ENCODE measurements around the gene MGAT5.

MGAT5 gene

GRCh38 chr2:134370655-134371445 is 117.0 kb downstream of the MGAT5 start:
- DNase-seq: no peak

- DNase-seq: no peak
These were observed 118.3 kb downstream of the MGAT5 start for GRCh38 chr2:134372141-134372540.

DNA sequence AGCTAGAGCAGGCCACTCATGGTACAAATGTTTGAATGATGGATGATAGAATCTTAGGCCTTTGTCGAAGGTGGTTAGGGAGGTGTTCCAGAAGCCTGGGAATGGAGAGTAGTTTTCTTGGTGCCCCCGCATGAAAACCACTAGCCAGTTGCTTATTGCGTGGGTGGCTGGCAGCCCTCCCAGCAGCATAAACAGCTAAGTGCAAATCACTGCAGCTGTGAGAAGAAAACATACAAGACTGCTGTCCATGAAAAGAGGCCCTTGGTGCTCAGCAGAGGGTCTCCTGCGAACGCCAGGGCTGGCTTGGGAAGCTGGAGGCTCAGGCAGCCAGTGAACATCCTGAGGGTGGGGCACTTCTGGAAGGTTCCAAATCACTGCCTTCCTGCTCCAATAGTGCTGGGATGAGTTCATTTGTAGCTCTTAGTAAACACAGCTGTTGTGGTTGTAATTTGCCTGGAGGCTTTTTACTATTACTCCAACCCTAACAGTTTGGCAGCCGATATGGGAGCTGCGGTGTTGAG is 118.8 kb downstream of the MGAT5 start:
- DNase-seq: no peak

DNA sequence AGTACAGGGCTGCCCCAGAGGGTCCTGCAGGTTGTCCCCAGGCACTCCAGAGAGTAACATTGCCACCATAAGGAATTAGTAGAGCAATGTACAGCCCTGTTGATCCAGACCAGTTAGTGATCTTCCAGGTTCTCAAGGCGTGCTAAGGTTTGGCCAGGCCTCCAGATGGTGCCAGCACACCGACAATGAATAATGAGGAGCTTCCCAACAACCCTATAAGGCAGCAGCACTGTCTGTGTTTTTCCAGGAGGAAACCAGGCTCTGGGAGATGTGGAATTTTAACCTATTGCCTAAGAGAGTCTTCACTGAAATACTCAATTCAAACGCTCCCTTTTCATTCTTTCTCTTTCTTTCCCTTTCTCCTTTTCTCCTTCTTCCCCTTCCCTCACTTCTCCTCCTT is 122.1 kb downstream of the MGAT5 start:
- peak; percentile 39 for DNase-seq

- DNase-seq: no peak
These were observed 123.9 kb downstream of the MGAT5 start for GRCh38 chr2:134377730-134378129.

GRCh38 chr2:134379293-134379692 is 125.4 kb downstream of the MGAT5 start:
- DNase-seq: no peak

DNA sequence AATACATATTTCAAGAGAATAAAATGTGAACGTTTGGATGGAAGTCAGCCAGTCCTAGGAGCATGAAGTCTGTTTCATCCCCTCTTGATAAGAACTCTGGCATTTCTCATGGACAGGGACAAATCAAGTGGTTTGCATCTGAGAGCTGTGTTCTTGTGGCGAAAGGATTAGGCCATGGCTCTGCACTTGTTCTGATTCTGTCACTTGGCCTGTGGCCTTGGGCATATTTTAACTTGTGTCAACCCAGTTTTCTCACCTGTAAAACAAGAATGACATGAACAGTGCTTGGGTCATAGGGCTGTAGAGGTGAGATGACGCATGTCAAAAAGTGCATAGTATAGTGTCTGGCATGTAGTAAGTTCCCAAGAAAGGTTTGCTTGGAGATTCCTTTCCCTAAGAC is 125.8 kb downstream of the MGAT5 start:
- DNase-seq: no peak

DNA sequence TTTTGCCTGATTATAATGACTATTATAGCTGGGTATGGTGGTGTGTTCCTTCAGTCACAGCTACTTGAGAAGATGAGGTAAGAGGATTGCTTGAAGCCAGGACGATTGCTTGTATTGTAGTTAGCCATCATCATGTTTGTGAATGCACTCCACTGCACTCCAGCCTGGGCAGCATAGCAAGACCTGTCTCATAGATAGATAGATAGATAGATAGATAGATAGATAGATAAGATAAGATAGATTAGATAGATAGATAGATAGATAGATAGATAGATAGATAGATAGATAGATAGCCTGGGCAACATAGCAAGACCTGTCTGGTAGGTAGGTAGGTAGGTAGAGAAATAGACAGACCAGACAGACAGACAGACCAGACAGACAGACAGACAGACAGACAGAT is 127.3 kb downstream of the MGAT5 start:
- DNase-seq: no peak

DNA sequence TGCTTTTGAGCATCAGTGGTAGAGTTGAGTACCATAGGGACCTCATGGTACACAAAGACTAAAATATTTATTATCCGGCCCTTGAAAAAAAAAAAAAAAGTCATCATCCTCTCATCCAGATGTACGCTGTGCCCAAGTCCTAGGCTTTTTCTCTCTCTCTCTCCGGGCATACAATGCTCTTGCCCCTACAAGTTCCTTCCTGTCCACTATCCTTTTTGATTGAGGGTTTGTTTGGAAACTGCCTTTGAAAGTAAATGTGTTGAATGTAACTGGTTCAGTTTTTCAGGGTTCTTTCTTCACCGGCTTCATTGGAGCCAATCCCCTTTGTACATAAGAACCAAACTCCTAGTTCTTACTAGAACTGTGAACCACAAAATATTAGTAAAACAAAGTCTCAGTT is 130.3 kb downstream of the MGAT5 start:
- no peak for DNase-seq

GRCh38 chr2:134385195-134385594 is 131.3 kb downstream of the MGAT5 start:
- no peak for DNase-seq

DNA sequence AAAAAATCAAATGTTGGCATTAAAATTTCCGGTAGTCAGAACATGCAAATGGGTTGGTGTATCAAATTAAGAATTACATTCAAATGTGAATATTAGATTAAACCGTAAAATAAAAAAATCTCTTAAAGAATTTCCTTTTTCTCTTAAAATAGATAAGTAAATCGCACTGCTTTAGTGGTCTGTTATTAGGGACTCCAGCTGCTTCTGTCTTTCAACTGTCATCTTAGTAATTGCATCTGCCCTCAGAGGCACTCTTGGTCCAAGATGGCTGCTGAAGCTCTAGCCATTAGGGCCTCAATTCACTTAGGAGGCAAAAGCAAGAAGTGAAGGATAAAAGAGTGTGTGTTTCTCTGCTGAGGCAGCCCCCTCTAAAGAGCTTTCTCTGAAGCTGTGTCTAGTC is 132.4 kb downstream of the MGAT5 start:
- DNase-seq: no peak

DNA sequence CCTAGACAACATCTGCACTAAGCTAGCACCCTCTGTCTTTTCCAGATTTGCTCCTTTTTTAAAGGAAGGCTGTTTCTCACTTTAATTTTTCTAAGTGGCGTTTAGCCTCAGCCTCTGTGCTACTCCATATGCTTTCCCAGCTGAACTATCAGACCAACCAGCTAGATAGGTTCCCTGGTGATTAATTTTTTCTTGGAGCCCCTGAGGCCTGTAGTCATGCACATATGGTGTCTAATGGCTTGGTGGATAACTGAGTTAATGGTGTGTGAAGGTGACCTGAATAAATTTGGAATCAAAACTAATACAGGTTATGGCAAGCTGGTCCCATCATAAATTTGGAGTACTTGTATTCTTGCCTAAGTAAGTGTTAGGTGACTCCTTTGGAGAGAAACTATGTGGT is 135.5 kb downstream of the MGAT5 start:
- peak; percentile 94 for DNase-seq

- DNase-seq: no peak
These were observed 137.9 kb downstream of the MGAT5 start for GRCh38 chr2:134391751-134392160.

DNA sequence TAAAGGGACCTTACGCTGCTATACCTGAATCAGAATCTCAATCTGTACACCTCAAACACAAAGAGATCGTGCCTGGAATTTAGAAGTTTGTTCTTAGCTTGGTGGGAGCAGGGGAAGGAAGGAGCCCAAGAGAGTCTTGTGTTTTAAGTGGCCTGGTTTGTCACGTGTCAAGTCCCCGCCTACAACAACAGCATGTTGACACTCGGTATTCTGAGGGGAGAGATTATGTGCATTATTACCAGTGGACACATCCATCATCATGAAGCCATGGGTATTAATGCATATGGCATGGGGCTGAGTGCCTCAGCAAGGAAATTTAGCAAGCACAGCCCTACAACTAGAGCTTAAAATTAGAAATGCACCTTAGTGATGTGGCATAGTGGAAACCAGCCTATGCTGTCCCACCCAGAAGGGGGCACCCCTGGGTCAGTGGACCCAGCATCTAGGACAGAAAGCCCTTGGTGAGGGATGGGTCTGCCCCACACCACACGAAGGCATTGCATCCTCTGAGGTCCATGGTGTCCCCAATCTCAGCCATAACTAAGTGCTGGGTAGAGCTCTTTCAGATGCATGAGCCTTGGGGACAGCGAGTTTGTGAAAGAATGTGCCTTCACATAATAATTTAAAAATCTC is 138.7 kb downstream of the MGAT5 start:
- DNase-seq: no peak

DNA sequence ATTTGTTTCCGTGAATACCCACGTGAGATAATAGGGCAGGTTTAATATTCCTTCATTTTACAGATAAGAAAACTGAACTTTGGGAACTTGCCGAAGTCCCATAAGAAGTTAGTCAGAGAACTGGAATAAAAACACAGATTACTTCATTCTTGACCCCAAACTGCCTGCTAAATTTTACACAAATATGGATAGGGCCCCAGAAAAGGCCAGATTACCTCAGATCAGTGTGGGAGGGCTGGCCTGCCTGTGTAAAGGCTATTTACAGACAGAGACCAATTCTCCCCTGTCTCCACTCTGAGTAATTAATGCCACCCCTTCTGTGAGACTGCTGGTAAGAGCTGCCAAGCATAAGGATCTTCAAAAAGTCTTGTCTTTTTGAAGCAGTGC is 139.2 kb downstream of the MGAT5 start:
- DNase-seq: no peak

GRCh38 chr2:134395779-134396178 is 141.9 kb downstream of the MGAT5 start:
- no peak for DNase-seq

- no peak for DNase-seq
These were observed 142.6 kb downstream of the MGAT5 start for GRCh38 chr2:134396493-134396892.

DNA sequence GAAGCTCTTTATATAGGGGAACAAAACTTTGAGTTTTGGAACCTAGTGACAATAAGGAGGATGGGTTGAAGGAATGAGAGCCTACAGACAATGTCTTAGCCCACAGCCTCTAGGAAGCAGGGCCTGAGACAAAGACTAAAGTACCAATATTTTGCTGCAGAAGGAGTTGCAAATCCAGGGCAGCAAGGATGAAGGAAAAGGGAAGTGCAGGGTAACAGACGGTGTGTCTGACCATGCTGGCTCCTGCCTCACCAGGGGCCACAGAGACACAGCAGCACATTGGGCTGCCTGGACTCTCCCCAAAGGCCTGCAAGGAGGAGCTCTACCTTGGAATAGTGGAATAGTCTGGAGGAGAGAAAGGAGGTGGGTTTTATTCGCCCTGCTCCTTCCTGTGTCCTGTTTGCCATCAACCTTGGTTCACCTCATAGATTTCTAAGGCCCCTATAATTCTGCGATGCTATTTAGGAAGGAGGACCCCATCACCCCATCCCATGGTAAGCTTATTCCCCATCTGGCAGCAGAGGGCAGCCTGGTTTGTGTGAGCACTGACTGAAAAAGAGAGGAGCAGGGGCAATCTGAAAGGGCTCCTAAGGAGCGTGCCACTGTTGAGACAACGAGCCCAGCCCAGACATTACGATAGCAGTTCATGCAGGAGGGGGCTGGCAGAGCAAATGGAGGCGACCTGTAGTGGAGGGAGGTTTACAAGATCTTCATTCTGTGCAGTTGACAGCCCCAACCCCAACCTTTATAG is 143.4 kb downstream of the MGAT5 start:
- no peak for DNase-seq

DNA sequence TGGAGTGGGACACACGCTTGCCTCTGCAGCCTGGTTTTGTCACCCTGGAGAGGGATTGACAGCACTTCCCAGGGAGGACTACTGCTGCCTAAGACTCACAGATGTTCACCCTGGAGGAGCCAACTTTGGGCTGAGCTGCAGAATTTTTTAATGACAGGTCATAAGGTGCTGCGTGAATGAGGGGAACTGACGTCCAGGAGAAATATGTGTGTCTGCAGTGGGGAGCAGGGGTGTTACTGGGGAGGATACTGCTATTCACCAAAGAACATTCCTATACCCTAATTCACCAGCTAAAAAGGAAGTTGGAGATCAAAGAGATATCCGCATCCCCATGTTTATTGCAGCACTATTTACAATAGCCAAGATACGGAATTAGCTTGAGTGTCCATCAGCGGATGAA is 144.4 kb downstream of the MGAT5 start:
- no peak for DNase-seq

GRCh38 chr2:134399096-134399495 is 145.2 kb downstream of the MGAT5 start:
- no peak for DNase-seq

DNA sequence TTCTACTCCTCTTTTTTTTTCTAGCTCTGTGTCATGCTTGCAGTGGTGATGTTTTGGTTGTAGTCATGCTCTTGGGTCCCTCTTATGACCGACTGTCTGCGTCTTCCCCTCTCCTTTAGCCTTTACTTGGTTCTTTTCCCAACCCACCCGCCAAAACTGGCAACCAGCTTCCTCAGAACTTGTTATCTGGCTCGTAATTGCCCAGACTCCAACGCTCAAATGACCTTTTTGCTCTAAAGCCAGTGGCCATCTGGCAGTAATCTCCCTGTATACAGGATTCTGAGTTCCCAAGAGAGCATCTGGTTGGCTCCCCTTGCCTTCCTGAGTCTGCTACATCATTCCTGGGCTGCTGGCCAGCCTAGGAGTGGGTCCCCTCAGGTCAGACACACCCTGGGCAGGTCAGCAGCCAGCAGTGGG is 147.2 kb downstream of the MGAT5 start:
- DNase-seq: no peak

GRCh38 chr2:134401789-134402188 is 147.9 kb downstream of the MGAT5 start:
- no peak for DNase-seq

DNA sequence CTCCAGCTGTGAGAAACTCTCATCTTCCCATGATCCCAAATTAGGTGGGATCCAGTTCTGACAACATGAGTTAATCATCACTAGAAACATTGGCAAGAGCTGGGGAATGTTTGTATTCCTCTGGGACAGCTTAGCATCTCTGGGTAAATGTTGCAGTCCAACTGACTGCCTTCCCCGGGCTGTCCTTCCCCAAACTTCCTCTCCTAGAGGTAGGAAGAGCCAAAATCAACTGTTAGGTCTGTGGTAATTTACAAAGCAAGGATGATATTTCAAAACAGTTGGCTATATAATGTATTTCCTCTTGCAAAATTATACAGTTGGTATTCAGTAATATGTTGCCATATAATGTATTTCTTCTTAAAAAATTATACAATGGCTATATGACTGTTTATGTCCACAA is 148.5 kb downstream of the MGAT5 start:
- no peak for DNase-seq

GRCh38 chr2:134405611-134406081 is 151.8 kb downstream of the MGAT5 start:
- DNase-seq: no peak

Measured in NCI-H524 treated with DMSO at 0.1 percent for 48 hours (cell line).